GM19193 (cell line): ENCODE data around the gene SLC29A2.

Experiments used
- POLR2A ChIP-seq: IDR thresholded peaks from 4 replicates; pipeline ENCODE4 v1.6.1; 2011; ENCODE audit not compliant: insufficient read depth, insufficient read length; ENCODE audit errors: extremely low read depth

The SLC29A2 gene

GRCh38 chr11:66407651-66408050, 36.1 kb upstream of the SLC29A2 start:
- no peak for TF ChIP-seq POLR2A

- no peak for TF ChIP-seq POLR2A
These were observed 22.4 kb upstream of the SLC29A2 start for GRCh38 chr11:66393954-66394353.

GRCh38 chr11:66391322-66391721, 19.8 kb upstream of the SLC29A2 start:
- no peak for TF ChIP-seq POLR2A

- TF ChIP-seq POLR2A: no peak
These were observed 17.3 kb upstream of the SLC29A2 start for GRCh38 chr11:66388780-66389386.

GRCh38 chr11:66386171-66387069, 14.9 kb upstream of the SLC29A2 start:
- no peak for TF ChIP-seq POLR2A

GRCh38 chr11:66373265-66373664, 1.7 kb upstream of the SLC29A2 start:
- TF ChIP-seq POLR2A: no peak

GRCh38 chr11:66369073-66369894, 2.3 kb downstream of the SLC29A2 start:
- TF ChIP-seq POLR2A: no peak

GRCh38 chr11:66368484-66368883, 3.1 kb downstream of the SLC29A2 start:
- TF ChIP-seq POLR2A: no peak

GRCh38 chr11:66367561-66368312, 3.8 kb downstream of the SLC29A2 start:
- no peak for TF ChIP-seq POLR2A

- TF ChIP-seq POLR2A: no peak
These were observed 4.6 kb downstream of the SLC29A2 start for GRCh38 chr11:66366844-66367477.

GRCh38 chr11:66365711-66366619, 5.6 kb downstream of the SLC29A2 start:
- no peak for TF ChIP-seq POLR2A

GRCh38 chr11:66365166-66365565, 6.4 kb downstream of the SLC29A2 start:
- TF ChIP-seq POLR2A: no peak

- TF ChIP-seq POLR2A: no peak
These were observed 7.6 kb downstream of the SLC29A2 start for GRCh38 chr11:66363805-66364535.

GRCh38 chr11:66363187-66363601, 8.4 kb downstream of the SLC29A2 start:
- no peak for TF ChIP-seq POLR2A
